Fibroblast of mammary gland (primary cell): Measurements from ENCODE around the gene GOLGB1.

Experiments
- DNase-seq: peaks from one replicate; pipeline ENCODE4 v3.0.0-alpha.2; 2010; ENCODE audit warnings: low read depth
- H3K4me3 ChIP-seq: 2 replicates; pipeline ENCODE4 v1.5.1; 2011; ENCODE audit warnings: low read depth, mild to moderate bottlenecking, low read length, moderate library complexity; ENCODE audit not compliant: control insufficient read depth
- TF ChIP-seq, protein P1 (sequence below): conservative IDR thresholded peaks from 2 replicates; pipeline ENCODE4 v1.5.1; 2011; ENCODE audit warnings: low read depth, low read length, inconsistent platforms; ENCODE audit not compliant: control insufficient read depth, insufficient read depth

Gene GOLGB1

GRCh38 chr3:121648219-121648958 lies 101.2 kb downstream of the GOLGB1 start:
- TF ChIP-seq, protein P1, sequence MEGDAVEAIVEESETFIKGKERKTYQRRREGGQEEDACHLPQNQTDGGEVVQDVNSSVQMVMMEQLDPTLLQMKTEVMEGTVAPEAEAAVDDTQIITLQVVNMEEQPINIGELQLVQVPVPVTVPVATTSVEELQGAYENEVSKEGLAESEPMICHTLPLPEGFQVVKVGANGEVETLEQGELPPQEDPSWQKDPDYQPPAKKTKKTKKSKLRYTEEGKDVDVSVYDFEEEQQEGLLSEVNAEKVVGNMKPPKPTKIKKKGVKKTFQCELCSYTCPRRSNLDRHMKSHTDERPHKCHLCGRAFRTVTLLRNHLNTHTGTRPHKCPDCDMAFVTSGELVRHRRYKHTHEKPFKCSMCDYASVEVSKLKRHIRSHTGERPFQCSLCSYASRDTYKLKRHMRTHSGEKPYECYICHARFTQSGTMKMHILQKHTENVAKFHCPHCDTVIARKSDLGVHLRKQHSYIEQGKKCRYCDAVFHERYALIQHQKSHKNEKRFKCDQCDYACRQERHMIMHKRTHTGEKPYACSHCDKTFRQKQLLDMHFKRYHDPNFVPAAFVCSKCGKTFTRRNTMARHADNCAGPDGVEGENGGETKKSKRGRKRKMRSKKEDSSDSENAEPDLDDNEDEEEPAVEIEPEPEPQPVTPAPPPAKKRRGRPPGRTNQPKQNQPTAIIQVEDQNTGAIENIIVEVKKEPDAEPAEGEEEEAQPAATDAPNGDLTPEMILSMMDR = no peak

GRCh38 chr3:121645054-121645453 lies 104.5 kb downstream of the GOLGB1 start:
- no peak for DNase-seq
- no peak overlapping the region for H3K4me3 ChIP-seq
- TF ChIP-seq, protein P1 = no peak

More at GRCh38 chr3:121648219-121648958, 101.2 kb downstream of the GOLGB1 start:
- no peak overlapping the region for H3K4me3 ChIP-seq
- peak; percentile 55 for DNase-seq

GRCh38 chr3:121642601-121643314 lies 106.8 kb downstream of the GOLGB1 start:
- no peak overlapping the region for H3K4me3 ChIP-seq
- no peak for DNase-seq
- TF ChIP-seq, protein P1 = no peak

- TF ChIP-seq, protein P1 = no peak
- DNase-seq = no peak
- no peak overlapping the region for H3K4me3 ChIP-seq
These were observed 108.4 kb downstream of the GOLGB1 start for GRCh38 chr3:121641127-121641526.

GRCh38 chr3:121637922-121638321 lies 111.6 kb downstream of the GOLGB1 start:
- DNase-seq = no peak
- no peak overlapping the region for H3K4me3 ChIP-seq
- TF ChIP-seq, protein P1 = no peak

DNA sequence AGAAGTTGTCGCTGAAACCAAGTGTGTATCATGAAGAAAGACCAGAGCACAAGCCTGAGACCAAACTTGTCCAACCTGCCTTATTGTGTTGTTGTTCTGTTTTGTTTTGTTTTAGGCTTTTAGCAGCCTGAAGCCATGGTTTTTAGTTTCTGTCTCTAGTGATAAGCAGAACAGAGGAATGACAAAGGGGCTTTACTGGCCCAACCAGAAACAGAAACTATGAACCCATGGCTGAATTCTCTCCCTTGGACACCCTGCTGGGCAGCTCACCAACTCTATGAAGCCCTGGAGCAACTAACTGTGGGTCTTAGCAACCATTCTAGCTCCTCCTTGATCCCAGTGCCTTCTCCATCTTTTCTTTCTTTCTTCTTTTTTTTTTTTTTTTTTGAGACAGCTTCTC lies 119.2 kb downstream of the GOLGB1 start:
- TF ChIP-seq, protein P1 = no peak
- DNase-seq = no peak
- no peak overlapping the region for H3K4me3 ChIP-seq
